Uterus (tissue), 2 donors: Measurements from ENCODE around the gene SLC30A2.

Experiments
- CTCF ChIP-seq, 4 experiments: fragments of 200-600 bp in 2 of 4; fragments of 450-650 bp in 2 of 4; sonication (generic) in 2 of 4; IDR thresholded peaks; one replicate each; pipeline ENCODE4 v1.5.1; 2016 to 2019; ENCODE audit warnings: antibody characterized with exemption in 4 of 4, mild to moderate bottlenecking in 2 of 4, moderate library complexity in 1 of 4
- POLR2A ChIP-seq, 2 donors: fragments of 450-650 bp; IDR thresholded peaks; one replicate each; pipeline ENCODE4 v1.6.1; 2016; ENCODE audit warnings: antibody characterized with exemption in 2 of 2, mild to moderate bottlenecking in 1 of 2, moderate library complexity in 1 of 2

- TF ChIP-seq POLR2A (IDR thresholded peaks at IDR 0.05) (no peak), CTCF (IDR thresholded peaks at IDR 0.05) (no peak)
These were observed 772 bp downstream of the SLC30A2 start for GRCh38 chr1:26044971-26045721.
